Hepatocyte (in vitro differentiated cells): ENCODE measurements around the gene SLC25A44. TPM values are rescaled to one million over a fixed set of nuclear protein-coding genes. Genes with fewer than 3 reads are reported as not detected.

Experiments
- DNase-seq: peaks from one replicate; pipeline ENCODE4 v3.0.0-alpha.2; 2016; ENCODE audit warnings: low spot score
- H2AFZ ChIP-seq: fragments of 200-600 bp; sonication (generic); 2 replicates; pipeline ENCODE4 v1.6.0; 2016; ENCODE audit warnings: antibody characterized with exemption, mild to moderate bottlenecking
- H3K27ac ChIP-seq: fragments of 200-600 bp; sonication (generic); 2 replicates; pipeline ENCODE4 v1.5.1; 2016; ENCODE audit warnings: mild to moderate bottlenecking
- H3K27me3 ChIP-seq: fragments of 200-600 bp; sonication (generic); 2 replicates; pipeline ENCODE4 v1.6.1; 2016
- H3K36me3 ChIP-seq: fragments of 200-600 bp; sonication (generic); replicated peaks from 2 replicates; pipeline ENCODE4 v1.5.1; 2016; ENCODE audit warnings: low read depth; ENCODE audit not compliant: insufficient read depth
- H3K4me1 ChIP-seq: fragments of 200-600 bp; sonication (generic); 2 replicates; pipeline ENCODE4 v1.5.1; 2016; ENCODE audit warnings: mild to moderate bottlenecking, moderate library complexity; ENCODE audit not compliant: insufficient read depth
- H3K4me2 ChIP-seq: fragments of 200-600 bp; sonication (generic); 2 replicates; pipeline ENCODE4 v1.6.0; 2016
- H3K4me3 ChIP-seq: fragments of 200-600 bp; sonication (generic); 2 replicates; pipeline ENCODE4 v1.5.1; 2016; ENCODE audit warnings: mild to moderate bottlenecking
- H3K79me2 ChIP-seq: fragments of 200-600 bp; sonication (generic); 2 replicates; pipeline ENCODE4 v1.6.0; 2017; ENCODE audit warnings: mild to moderate bottlenecking
- H3K9me2 ChIP-seq: fragments of 200-600 bp; sonication (generic); replicated peaks from 2 replicates; pipeline ENCODE4 v1.6.0; 2017; ENCODE audit warnings: mild to moderate bottlenecking; ENCODE audit not compliant: insufficient read depth
- H3K9me3 ChIP-seq: fragments of 200-600 bp; sonication (generic); 2 replicates; pipeline ENCODE4 v1.5.1; 2016; ENCODE audit warnings: low read depth, mild to moderate bottlenecking
- H4K20me1 ChIP-seq: fragments of 200-600 bp; sonication (generic); 2 replicates; pipeline ENCODE4 v1.6.0; 2016; ENCODE audit warnings: mild to moderate bottlenecking; ENCODE audit not compliant: insufficient read depth, poor library complexity, severe bottlenecking
- EZH2 ChIP-seq: fragments of 200-600 bp; sonication (generic); IDR thresholded peaks from 2 replicates; pipeline ENCODE4 v1.6.1; 2016; ENCODE audit warnings: antibody characterized with exemption, mild to moderate bottlenecking, borderline replicate concordance
- EZH2phosphoT487 ChIP-seq: fragments of 200-600 bp; sonication (generic); IDR thresholded peaks from one replicate; pipeline ENCODE4 v1.6.1; 2018; ENCODE audit warnings: antibody characterized with exemption, mild to moderate bottlenecking, low read depth, moderate library complexity; ENCODE audit not compliant: unreplicated experiment, severe bottlenecking
- WGBS: methylation state at CpG from one replicate; pipeline ENCODE4 v1.1.6; 2016; ENCODE audit warnings: low lambda C conversion rate; ENCODE audit errors: missing lambda C conversion rate; 5-methylcytosine and 5-hydroxymethylcytosine counted together
- polyA plus RNA-seq: library from polyadenylated mRNA; unstranded; fragments of >200 nt; fragmentation: Nextera tagmentation; extraction: Ambion mirVana; gene quantifications from 2 replicates; pipeline ENCODE4 v1.2.1, GENCODE V29; 2016
- total RNA-seq: library from RNA; depleted of rRNA; stranded (reverse); fragments of >200 nt; gene quantifications from 2 replicates; pipeline ENCODE4 v1.2.3, GENCODE V29; 2014
- TF ChIP-seq, protein P1 (sequence below): fragments of 200-600 bp; sonication (generic); IDR thresholded peaks from 2 replicates; pipeline ENCODE4 v1.5.1; 2016; ENCODE audit warnings: antibody characterized with exemption, mild to moderate bottlenecking; ENCODE audit not compliant: poor library complexity

The SLC25A44 gene, protein sequence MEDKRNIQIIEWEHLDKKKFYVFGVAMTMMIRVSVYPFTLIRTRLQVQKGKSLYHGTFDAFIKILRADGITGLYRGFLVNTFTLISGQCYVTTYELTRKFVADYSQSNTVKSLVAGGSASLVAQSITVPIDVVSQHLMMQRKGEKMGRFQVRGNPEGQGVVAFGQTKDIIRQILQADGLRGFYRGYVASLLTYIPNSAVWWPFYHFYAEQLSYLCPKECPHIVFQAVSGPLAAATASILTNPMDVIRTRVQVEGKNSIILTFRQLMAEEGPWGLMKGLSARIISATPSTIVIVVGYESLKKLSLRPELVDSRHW
- total RNA-seq, result 16.9 TPM in 2 replicates
- polyA plus RNA-seq, result 18.1 and 19.3 TPM in 2 replicates

- TF ChIP-seq EZH2 (no peak), EZH2phosphoT487 (no peak)
- TF ChIP-seq, protein P1, sequence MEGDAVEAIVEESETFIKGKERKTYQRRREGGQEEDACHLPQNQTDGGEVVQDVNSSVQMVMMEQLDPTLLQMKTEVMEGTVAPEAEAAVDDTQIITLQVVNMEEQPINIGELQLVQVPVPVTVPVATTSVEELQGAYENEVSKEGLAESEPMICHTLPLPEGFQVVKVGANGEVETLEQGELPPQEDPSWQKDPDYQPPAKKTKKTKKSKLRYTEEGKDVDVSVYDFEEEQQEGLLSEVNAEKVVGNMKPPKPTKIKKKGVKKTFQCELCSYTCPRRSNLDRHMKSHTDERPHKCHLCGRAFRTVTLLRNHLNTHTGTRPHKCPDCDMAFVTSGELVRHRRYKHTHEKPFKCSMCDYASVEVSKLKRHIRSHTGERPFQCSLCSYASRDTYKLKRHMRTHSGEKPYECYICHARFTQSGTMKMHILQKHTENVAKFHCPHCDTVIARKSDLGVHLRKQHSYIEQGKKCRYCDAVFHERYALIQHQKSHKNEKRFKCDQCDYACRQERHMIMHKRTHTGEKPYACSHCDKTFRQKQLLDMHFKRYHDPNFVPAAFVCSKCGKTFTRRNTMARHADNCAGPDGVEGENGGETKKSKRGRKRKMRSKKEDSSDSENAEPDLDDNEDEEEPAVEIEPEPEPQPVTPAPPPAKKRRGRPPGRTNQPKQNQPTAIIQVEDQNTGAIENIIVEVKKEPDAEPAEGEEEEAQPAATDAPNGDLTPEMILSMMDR, result peak; percentile 48
- Histone ChIP-seq H3K4me3 (peak within 1 kb of the TSS; percentile 50), H3K27ac (peak within 1 kb of the TSS; percentile 70), H3K9me3 (no peaks in the 10 kb centered on the region), H4K20me1 (no peaks in the 10 kb centered on the region), H3K4me2 (peak within 1 kb of the TSS; percentile 77), H3K9me2 (no peaks in the 10 kb centered on the region), H3K4me1 (peaks cover 10% of the 10 kb centered on the region), H3K79me2 (peaks cover 46% of the 10 kb centered on the region), H2AFZ (peak within 1 kb of the TSS; percentile 61), H3K36me3 (no peaks in the 10 kb centered on the region), H3K27me3 (no peaks in the 10 kb centered on the region)
- WGBS, result 23% methylated on average over 59 of the region's 59 CpGs
- DNase-seq, result peak; percentile 98
Observed at GRCh38 chr1:156193488-156194299, at the start of gene SLC25A44. SLC25A44 (plus strand) TSS chr1:156194104; CDS start chr1:156199848, 5,744 bp downstream.

DNA sequence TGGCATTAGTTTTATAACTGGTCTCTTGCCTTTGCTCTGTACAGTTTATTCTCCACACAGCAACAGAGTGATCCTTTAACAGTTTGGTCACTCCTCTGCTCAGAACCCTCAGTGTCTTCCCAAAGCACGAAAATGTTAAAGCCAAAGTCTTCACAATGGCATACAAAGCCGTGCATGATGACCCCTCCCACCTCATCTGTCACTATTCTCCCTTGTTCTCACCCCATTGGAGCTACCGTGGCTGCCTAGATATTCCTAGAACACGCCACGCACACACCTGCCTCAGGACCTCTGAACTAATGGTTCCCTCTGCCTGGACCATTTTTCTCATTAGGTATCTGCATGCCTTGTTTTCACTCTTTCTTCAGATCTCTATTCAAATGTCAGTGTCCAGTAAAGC lies 49.2 kb upstream of the SLC25A44 start:
- H3K4me1 ChIP-seq, result peaks cover 13% of the 10 kb centered on the region
- no peaks in the 10 kb centered on the region for H3K36me3 ChIP-seq
- no peak overlapping the region for H3K27ac ChIP-seq
- H3K79me2 ChIP-seq, result no peaks in the 10 kb centered on the region
- H3K27me3 ChIP-seq, result no peaks in the 10 kb centered on the region
- no peaks in the 10 kb centered on the region for H3K9me2 ChIP-seq
- no peaks in the 10 kb centered on the region for H3K9me3 ChIP-seq
- TF ChIP-seq EZH2 (no peak), EZH2phosphoT487 (no peak)
- TF ChIP-seq, protein P1, result no peak
- H2AFZ ChIP-seq, result no peak overlapping the region
- no peak overlapping the region for H3K4me3 ChIP-seq
- WGBS, result 78% methylated on average over 5 of the region's 5 CpGs
- H3K4me2 ChIP-seq, result no peak overlapping the region
- no peak for DNase-seq
- H4K20me1 ChIP-seq, result no peaks in the 10 kb centered on the region

DNA sequence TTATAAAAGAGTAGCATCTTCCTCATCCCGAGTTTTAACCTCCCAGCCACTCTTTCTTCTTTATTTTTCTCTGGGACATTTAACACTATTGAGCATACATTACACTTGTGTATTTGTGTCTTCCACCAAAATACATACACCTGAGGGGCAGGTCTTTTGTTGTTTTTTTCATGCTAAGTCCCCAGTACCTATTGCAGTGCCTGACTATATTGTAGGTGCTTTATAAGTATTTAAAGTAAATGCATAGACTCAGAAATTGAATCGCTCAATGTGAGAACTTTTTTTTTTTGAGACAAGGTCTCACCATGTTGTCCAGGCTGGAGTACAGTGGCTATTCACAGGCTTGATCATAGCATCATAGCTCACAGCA lies 48.3 kb upstream of the SLC25A44 start:
- H3K27me3 ChIP-seq, result no peaks in the 10 kb centered on the region
- no peak overlapping the region for H3K4me2 ChIP-seq
- no peak overlapping the region for H3K27ac ChIP-seq
- no peaks in the 10 kb centered on the region for H4K20me1 ChIP-seq
- no peaks in the 10 kb centered on the region for H3K79me2 ChIP-seq
- H3K9me2 ChIP-seq, result no peaks in the 10 kb centered on the region
- no peak overlapping the region for H2AFZ ChIP-seq
- no peak for DNase-seq
- H3K9me3 ChIP-seq, result no peaks in the 10 kb centered on the region
- WGBS, result 80% methylated on average over 2 of the region's 2 CpGs
- TF ChIP-seq, protein P1, result no peak
- TF ChIP-seq EZH2 (no peak), EZH2phosphoT487 (no peak)
- H3K4me1 ChIP-seq, result peaks cover 13% of the 10 kb centered on the region
- H3K36me3 ChIP-seq, result no peaks in the 10 kb centered on the region
- no peak overlapping the region for H3K4me3 ChIP-seq
